GM23338 (cell line): ENCODE data around the gene OVCA2.

Source experiments
- CREB1 ChIP-seq: fragments of 250-450 bp; sonication (Bioruptor Pico); IDR thresholded peaks from 2 replicates; pipeline ENCODE4 v1.5.0; 2020; ENCODE audit warnings: low read depth, mild to moderate bottlenecking, moderate library complexity
- CTCF ChIP-seq, 2 experiments: fragments of 200-600 bp in 1 of 2; sonication (generic) in 1 of 2; conservative IDR thresholded peaks; 2 replicates each; pipeline versions ENCODE4 v1.5.1 to v1.6.1; 2016 to 2017; ENCODE audit warnings: antibody characterized with exemption in 2 of 2, low read depth in 2 of 2, mild to moderate bottlenecking in 2 of 2, moderate library complexity in 1 of 2
- ETS1 ChIP-seq: IDR thresholded peaks from 2 replicates; pipeline ENCODE4 v1.6.1; 2016; ENCODE audit warnings: antibody characterized with exemption
- EZH2 ChIP-seq: fragments of 200-600 bp; sonication (generic); IDR thresholded peaks from one replicate; pipeline ENCODE4 v1.8.0; 2017; ENCODE audit warnings: antibody characterized with exemption, mild to moderate bottlenecking, low read depth; ENCODE audit not compliant: unreplicated experiment
- EZH2phosphoT487 ChIP-seq: fragments of 200-600 bp; sonication (generic); IDR thresholded peaks from one replicate; pipeline ENCODE4 v1.8.1; 2018; ENCODE audit warnings: antibody characterized with exemption; ENCODE audit not compliant: unreplicated experiment
- JUNB ChIP-seq: IDR thresholded peaks from one replicate; pipeline ENCODE4 v1.6.1; 2016; ENCODE audit warnings: antibody characterized with exemption; ENCODE audit not compliant: unreplicated experiment
- NANOG ChIP-seq: IDR thresholded peaks from 2 replicates; pipeline ENCODE4 v1.6.1; 2016; ENCODE audit warnings: antibody characterized with exemption, borderline replicate concordance
- POLR2AphosphoS5 ChIP-seq: IDR thresholded peaks from 2 replicates; pipeline ENCODE4 v1.6.1; 2016; ENCODE audit warnings: antibody characterized with exemption, low read depth
- REST ChIP-seq: IDR thresholded peaks from one replicate; pipeline ENCODE4 v1.6.1; 2018; ENCODE audit warnings: antibody characterized with exemption; ENCODE audit not compliant: unreplicated experiment
- STAT1 ChIP-seq: IDR thresholded peaks from one replicate; pipeline ENCODE4 v1.6.1; 2016; ENCODE audit warnings: antibody characterized with exemption; ENCODE audit not compliant: unreplicated experiment
- ZNF114 ChIP-seq: fragments of 250-450 bp; sonication (Bioruptor Pico); IDR thresholded peaks from 2 replicates; pipeline ENCODE4 v1.5.0; 2020; ENCODE audit warnings: mild to moderate bottlenecking, moderate library complexity
- ZNF331 ChIP-seq: fragments of 250-450 bp; sonication (Bioruptor Pico); IDR thresholded peaks from 2 replicates; pipeline ENCODE4 v1.5.0; 2020; ENCODE audit warnings: low read depth, mild to moderate bottlenecking, moderate library complexity
- ZNF462 ChIP-seq: fragments of 250-450 bp; sonication (Bioruptor Pico); IDR thresholded peaks from 2 replicates; pipeline ENCODE4 v1.5.0; 2020; ENCODE audit warnings: mild to moderate bottlenecking, moderate library complexity

- no peak for TF ChIP-seq EZH2
- TF ChIP-seq EZH2phosphoT487 = no peak
- no peak for TF ChIP-seq CTCF (conservative IDR thresholded peaks at IDR 0.05; ENCODE audit: low read depth in 2 of 2)
- TF ChIP-seq POLR2AphosphoS5 = no peak
- TF ChIP-seq ETS1 = no peak
- TF ChIP-seq REST = no peak
- no peak for TF ChIP-seq ZNF331 (CRISPR knock-in tag)
- TF ChIP-seq JUNB = no peak
- no peak for TF ChIP-seq STAT1
- TF ChIP-seq CREB1 (CRISPR knock-in tag) = no peak
- no peak for TF ChIP-seq ZNF114
- TF ChIP-seq ZNF462 = no peak
- TF ChIP-seq NANOG = no peak
Measured at GRCh38 chr17:2033153-2033552, 8.7 kb upstream of the OVCA2 start.
